ENCODE measurements around the gene SNTA1.
"Not testable (repeated sequence)": the region's sequence is repeated elsewhere in the genome, so short reads cannot be mapped to it uniquely, and the experiment has no call there.

Gene SNTA1

DNA sequence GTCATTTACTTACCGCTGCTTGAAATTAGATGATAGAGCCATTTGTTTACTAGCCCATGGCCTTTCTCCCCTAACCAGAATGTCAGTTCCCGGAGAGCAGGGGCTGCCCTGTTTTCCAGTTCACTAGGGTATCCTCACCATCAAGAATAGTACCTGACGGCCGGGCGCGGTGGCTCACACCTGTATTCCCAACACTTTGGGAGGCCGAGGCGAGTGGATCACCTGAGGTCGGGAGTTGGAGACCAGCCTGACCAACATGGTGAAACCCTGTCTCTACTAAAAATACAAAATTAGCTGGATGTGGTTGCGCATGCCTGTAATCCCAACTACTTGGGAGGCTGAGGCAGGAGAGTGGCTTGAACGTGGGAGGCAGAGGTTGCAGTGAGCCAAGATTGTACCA, 19.7 kb downstream of the SNTA1 start:
- not testable (repeated sequence) for DNase-seq

DNA sequence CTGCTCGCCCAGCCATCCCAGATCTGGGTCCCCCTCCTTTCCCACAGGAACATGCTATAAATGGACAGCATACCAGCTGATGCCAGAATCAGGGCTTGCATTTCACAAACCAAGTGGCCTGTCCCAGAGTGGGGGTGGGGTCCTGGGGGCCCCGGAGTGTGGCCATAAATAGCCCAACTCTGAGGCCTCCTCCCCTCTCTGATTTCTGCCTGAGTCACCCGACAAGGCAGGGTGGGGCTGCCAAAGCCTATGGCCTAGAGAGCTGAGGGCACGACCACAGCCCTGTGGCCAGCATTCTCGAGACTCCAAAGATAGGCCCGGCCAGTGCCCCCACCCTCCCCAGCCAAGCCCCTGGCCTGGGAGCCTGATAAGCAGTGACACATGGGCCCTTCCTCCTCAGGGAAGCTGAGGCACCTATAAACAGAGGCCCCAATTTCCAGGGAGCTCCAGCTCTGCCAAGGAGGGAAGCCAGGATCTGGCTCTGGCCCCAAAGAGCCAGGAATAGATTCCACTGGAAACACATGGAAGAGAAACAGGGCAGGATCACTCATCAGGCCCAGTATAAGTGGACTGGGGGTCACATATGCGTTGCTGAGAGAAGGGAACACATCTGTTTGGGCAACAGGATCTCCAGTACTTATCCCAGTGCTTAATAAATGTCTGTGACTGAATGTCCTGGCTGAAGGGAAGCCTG, 20.3 kb downstream of the SNTA1 start:
- DNase-seq = no peak

DNA sequence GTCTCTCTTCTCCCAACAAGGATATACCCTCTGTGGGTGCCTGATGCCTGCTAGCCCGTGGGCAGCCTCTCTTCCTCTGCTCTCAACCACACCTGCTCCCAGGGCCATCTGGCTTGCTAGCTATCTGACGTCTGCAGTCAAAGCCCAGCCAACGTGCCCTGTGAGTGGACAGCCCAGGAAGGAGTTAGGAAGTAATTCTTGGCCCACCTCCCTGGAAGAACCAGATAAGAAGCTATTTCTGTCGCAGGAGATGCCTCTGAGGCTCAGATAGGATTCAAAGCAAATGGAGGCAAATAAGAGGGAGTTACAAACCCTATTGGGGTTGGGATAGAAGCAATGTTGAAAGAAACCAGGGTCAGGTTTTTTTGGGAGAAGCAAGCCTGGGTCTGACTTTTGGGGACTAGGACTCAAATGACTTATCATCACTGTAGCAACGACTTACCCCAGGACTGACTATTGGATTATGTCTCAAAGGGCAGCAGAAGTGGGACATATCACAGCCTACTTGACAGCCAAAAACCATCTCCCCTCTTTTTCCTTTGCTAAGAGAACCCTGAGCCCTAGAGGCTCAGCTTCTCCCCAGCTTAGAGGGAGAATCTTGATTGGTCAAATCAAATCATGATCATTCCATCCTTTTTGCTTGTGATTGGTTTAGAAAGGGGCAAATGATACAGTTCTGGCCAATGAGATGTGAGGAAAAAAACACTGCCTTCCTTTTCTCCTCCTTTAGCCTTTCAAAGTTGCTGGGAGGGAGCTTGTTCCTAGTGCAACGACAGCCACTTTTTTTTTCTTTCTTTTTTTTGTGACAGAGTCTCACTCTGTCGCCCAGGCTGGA, 24.2 kb downstream of the SNTA1 start:
- DNase-seq = no peak

DNA sequence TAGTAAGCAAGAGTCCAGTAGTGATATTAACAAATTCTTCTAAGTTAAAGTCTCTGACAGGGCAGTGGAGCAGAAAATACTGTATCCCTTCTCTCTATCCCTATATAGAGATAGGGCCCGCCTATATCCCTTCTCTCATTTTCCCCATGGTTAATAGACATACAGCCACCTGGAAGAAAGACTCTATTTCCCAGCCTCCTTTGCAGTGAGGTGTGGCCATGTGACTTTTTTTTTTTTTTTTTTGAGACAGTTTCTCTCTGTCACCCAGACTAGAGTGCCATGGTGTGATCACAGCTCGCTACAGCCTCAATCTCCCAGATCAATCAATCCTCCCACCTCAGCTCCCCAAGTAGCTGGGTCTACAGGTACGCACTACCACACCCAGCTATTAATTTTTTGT, 25.5 kb downstream of the SNTA1 start:
- DNase-seq = no peak

DNA sequence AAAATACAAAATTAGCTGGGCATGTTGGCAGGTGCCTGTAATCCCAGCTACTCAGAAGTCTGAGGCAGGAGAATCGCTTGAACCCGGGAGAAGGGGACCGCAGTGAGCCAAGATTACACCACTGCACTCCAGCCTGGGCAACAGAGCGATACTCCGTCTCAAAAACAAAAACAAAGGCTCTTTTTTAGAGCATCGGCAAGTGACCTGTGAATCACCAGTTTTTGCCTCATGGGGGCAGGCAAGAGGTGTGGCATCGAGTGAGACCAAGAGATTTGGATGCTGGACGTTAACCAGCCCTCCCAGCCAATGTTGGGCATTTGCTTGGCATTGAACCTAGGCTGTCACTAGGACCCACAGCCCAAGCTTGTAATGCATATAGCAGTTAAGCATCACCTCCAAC, 27.6 kb downstream of the SNTA1 start:
- no peak for DNase-seq

DNA sequence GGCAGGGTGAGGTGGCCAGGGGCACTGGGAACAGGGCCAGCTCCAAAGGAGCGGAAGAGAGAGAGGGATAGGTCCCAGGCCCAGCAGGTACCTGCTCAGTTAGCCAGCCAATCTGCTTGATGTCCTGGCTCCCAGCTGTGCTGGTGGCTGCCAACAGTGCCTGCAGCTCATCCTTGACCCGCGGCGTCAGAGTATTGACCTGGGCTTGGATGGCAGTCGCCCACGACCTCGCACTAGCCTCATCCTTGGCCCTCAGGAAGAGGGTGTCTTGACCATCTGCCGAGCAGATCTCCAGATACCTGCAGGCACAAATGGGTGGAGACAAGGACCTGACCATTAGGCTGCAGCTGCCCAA, 31.1 kb downstream of the SNTA1 start:
- no peak for DNase-seq

DNA sequence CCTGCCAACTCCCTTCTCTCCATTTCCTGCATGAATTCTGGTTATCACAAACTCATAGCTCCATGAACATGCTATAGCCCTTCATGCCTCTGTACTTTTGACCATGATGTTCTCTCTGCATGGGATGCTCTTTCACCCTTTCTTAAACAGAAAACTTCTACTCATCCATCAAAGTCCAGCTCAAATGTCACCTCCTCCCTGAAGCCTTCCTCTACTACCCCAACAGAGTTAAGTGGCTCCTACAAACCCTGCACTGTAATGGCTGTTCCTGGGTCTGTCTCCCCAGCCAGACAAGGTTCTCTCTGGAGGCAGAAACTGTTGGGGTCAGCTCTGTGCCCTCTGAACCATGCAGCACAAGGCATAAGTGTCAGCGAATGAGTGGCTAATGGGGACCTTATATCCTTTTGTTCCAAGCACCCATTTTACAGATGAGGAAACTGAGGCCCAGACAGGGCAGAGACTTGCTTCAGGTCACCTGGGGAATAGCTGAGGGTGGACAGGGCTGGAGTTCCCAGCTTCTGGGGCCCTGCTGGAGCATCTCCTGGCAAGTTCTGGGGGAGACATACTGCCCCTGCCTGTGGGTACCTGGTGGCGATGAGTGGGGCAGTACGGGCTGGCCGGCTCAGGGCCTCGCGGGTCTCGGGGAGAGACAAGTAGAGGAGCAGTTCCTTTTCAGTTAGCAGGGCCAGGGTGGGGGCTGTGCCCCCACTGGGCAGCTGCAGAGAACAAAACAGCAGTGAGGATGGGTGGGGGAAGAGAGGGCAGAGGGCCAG, 31.7 kb downstream of the SNTA1 start:
- DNase-seq = no peak

DNA sequence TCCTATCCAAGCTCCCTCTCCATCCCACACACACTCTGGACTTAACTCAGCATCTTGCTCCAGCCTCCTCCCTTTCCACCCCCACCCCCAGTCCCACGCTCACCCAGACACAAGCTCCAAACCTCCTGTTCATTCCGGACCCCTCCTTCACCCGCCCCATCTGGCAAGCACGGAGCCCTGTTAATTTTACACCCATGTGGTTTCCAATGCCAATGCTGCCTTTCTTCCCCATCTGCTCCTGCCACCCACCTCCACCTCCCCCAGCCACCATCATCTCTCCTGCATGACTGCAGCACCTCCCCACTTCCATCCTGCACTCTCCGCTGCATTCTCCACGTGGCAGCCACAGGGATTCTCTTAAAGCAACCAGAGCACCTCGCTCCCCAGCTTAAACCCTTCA, 32.3 kb downstream of the SNTA1 start:
- no peak for DNase-seq

DNA sequence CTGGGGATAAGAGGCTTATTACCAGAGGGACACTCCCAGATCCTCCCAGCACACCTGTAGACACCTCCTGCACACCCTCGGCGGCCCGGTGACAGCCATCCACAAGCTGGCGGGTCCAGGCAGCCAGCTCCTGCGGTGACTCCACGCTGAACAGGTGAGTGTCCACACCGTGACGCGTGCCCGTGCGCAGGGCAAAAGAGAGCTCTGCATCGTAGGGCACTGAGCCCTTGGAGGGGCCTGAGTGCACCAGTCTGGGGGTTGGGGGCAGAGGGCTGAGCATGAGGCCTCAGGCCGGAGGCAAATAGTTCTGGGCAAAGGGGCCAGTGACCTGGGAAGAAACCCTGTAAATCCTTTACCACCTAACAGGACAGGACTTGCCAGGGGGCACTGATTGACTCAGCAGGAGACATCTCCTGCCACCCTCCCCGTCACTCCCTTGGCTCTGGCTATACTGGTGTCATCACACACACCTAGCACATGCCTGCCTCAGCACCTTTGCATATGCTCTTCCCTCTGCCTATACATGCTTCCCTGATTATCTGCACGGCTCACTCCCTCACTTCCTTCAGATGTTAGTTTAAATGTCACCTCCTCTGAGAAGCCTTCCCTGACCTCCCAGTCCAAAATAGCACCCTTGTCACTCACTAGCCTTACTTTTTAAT, 33.4 kb downstream of the SNTA1 start:
- no peak for DNase-seq

DNA sequence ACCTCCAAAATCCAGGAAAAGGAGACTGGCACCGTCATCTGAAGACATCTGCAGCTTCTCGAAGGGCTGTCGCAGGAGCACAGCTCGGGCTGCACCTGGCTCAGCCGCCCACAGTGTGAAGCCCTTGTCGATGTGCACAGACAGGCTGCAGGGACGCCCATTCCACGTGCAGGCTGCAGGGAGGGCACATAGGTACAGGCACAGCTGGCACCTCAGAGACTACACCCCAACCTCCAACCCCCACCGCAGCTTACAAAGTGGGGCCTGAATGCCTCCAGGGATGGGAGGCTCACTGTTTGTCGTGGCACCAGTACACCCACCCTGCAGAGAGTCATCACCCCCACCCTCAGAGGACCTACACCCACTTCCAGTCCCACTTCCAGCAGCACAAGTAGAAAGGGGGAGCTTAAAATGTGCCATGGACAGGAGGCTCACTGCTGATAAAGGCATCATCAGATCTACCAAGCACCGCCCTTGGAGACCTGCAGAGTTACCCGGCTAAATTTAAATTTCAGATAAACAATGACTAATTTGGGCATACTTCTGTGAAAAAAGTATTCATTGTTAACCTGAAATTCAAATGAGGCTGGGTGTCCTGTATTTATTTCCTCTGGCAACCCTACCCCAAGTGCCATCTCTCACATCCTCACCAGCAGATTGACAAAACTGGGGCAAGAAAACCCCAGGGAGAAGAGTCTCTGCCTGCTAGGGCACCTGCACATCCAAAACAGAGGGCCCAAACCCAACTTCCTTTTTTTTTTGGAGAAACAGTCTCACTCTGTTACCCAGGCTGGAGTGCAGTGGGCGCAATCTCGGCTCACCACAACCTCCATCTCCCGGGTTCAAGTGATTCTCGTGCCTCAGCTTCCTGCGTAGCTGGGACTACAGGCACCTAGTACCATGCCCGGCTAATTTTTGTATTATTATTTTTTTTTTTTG, 34.6 kb downstream of the SNTA1 start:
- DNase-seq = no peak

DNA sequence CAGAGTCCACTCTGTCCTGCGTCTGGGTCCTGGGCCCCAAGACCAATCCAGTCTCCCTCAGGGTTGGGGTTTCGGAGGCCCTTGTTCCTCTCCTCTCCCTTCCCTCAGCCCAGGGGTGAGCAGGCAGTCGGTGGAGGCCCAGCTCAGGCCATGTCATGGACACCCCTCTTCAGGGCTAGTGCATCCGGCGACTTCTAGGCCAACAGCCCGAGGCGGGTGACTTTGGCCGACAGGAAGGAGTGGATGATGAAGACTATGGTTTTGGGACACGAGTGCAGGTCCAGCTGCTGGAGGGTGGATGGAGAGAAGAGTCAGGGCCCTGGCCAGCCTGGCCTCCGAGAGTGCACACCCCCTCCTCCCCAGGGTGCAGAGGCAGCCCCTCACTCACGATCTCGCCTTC, 35.2 kb downstream of the SNTA1 start:
- DNase-seq = no peak

DNA sequence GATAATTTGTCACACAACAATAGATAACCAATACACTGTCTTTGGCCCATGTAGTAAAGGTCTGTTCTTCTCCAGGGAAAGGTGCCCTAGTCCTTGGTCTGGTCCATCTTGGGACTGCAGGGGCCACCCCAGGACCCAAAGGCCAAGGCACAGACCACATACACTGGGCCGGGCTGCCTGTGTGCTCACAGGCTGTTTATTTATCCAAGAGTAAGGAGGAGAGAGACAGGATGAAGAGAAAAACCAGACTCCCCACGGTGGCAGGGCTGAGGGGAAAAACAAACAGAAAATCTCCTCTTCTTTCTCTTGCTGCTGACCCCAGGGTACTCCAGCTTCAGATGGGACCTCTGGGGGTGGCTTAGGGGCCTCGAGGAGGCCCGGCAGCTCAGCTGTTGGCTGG, 35.8 kb downstream of the SNTA1 start:
- no peak for DNase-seq

DNA sequence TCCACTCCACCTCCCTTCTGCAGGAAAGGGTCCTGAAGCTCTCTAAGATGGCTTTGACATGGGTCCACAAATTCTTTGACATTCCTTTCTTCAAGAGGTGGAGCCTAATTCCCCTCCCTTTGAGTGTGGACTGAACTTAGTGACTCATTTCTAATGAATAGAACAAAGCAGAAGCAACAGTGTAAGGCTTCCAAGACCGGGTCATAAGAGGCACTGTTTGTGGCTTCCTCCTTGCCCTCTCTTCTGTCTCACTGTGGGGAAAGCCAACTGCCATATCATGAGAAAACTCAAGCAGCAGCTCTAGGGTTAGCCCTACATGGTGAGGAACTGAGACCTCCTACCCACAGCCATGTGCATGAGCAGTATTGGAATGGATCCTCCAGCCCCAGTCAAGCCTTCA, 36.3 kb downstream of the SNTA1 start:
- no peak for DNase-seq

DNA sequence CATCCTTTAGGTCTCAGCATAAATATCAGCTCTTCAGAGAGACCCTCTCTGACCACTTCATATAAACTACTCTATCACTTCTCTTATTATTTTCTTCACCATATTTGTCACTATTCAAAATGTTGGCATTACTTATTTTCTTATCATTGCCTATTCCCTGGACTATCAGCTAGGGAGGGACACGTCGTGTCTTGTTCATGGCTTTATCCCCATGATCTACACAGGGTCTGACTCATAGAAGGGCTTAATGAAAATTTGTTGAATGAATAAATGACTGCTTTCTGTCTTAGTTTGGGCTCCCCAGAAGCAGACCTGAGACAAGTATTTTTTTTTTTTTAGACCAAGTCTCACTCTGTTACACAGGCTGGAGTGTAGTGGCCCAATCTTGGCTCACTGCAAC, 39.3 kb downstream of the SNTA1 start:
- no peak for DNase-seq

DNA sequence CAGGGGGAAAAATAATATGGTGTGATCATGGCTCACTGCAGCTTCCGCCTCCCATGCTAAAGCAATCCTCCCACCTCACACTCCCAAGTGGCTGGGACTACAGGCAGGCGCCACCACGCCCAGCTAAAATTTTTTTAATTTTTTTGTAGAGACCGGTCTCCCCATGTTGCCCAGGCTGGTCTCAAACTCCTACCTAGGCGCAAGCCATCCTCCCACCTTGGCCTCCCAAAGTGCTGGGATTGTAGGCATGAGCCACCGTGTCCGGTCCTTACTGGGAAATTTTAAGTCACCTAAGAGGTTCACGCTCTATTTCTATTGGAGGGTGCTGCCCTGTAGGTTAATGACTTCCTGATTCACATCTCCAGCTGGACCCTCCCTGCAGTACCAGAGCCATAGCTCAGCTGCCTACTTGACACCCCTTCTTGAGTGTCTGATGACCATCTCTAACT, 41.6 kb downstream of the SNTA1 start:
- DNase-seq = no peak

DNA sequence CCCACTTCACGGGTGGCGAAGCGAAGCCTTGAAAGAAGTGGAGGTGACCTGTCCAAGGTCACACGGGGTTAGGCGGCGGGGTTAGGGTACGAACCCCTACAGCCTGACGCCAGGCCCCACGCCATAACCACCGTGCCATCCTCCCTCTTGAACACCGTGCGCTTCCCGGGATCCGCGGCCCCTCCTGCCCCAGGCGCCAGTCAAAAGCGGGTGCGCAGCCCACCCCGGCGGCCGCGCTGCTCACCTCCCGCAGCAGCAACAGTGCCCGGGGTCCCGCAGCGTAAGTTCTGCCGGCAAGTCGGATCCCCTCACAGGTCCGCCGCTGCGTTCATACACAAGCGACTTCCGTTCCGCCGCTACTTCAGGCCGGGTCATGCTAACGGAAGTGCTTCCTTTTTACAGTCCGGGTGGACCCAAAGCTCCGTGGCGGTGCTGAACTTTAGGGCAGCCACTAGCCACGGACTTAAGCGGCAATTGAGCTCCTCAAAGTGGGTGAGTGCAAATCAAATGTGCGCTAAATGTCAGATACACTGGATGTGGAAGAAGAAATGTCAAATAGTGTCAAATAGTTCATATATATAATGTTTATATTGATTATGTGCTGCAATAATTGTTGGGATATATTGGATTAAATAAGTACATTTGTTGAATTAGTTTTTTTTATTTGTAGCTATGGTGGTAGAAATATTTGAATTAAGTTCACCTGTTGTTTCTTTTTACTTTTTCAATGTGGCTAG, 42.2 kb downstream of the SNTA1 start, which contains the start of gene CDK5RAP1:
CDK5RAP1 (minus strand) TSS at position 336 of the 737 bp plus-strand sequence. CDS start 4,455 bp downstream, outside the sequence.
- DNase-seq = peak; percentile 53 to 76 (median 66)

DNA sequence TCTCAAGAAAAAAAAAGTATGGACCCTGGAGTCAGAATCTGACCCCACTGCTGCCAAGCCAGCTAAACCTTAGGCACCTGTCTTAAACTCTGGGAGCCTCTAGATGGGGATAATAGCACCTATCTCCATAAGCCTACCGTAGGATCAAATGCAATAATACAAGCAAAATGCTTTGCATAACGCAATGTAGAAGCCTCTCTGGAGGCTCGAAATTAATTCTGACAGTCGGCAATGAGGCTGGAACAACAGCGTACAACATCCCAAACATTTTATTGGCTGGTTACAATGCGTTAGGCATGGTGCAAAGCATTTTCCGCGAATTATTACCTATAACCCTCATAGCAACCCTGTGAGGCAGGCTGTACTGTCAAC, 42.8 kb downstream of the SNTA1 start:
- no peak for DNase-seq

DNA sequence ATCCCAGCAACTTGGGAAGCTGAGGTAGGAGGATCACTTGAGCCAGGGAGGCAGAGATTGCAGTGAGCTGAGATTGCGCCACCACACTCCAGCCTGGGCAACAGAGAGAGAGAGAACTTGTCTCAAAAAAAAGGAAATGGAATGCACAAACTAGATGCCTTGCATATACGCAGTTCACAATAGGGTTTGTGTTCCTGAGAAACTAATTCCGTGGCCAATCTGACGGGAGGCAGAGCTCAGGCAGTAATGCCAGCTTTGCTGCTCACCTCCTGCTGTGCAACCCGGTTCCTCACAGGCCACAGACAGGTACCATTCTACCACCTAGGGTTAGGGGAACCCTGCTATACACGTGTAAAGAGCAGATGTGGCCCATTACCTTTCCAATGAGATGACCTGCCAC, 43.6 kb downstream of the SNTA1 start:
- DNase-seq = no peak

DNA sequence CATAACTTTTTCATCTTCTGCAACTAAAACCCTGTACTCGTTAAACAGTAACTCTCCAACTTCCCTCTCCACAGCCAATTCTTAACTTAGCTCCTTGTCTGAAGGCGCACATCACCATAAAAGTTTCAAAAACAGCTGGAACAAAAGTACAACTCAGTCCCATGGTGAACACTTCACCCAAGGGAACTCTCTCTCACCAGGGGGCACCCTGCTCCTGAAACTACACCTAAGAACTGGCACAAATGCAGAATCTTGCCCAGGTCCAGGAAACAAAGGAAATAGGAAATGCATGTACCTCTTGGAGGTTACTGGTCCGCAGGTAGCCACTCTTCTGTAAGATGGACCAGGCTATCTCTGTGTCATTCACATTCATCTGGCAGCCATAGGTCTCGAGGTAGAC, 48.8 kb downstream of the SNTA1 start:
- no peak for DNase-seq

DNA sequence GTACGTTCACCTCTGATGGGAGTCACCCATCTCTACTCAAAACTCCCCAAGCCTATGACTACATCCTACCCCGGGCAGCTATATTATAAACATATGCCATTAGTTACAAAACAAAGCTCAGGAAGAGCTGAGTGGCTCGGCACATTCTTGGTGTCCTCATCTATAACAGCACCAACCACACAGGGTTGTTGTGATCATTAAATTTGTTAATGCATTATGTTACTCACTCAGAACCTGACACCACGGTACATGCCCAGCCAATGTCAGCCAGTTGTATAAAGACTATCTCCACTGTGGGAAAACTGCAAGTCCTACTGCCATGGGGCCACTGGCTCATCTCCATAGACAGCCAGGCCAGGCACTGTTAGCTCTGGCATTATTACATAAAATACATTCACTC, 50.0 kb downstream of the SNTA1 start:
- DNase-seq = no peak

DNA sequence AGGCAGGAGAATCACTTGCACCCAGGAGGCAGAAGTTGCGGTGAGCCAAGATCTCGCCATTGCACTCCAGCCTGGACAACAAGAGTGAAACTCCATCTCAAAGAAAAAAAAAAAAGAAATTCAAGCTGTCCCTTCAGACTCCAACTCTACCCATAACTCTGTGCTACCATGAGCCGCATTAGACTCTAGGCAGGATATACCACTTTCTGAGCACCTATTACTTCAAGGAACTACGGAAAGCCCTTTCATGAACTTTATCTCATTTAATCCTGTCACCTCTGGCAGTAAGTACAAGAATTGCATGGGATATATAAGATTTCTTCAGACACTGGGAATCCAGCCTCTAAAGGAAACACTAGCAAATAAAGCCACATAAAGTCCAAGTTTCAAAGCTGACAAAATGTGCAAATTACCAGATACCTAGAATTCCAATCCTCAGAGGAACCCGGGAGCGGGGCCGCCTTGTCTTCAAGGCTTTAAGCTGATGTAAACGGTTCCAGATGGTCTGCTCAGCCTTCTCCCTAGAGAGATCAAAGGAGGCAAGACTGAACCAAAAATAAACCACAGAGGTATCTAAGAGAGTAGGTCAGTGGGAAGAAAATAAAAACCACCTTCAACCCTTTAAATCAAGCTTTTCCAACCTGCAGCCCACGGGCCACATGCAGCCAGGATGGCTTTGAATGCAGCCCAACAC, 51.7 kb downstream of the SNTA1 start:
- DNase-seq = no peak
